Glomerular visceral epithelial cell (primary cell): ENCODE results near the gene HTR6.
"Not testable (repeated sequence)": the region's sequence is repeated elsewhere in the genome, so short reads cannot be mapped to it uniquely, and the experiment has no call there.

Source experiments
- DNase-seq: peaks from one replicate; pipeline ENCODE4 v3.0.0-alpha.2; 2016; ENCODE audit errors: extremely low spot score

The HTR6 gene

GRCh38 chr1:19664453-19665185, at the start of gene HTR6:
HTR6 (plus strand) TSS chr1:19664875; CDS start chr1:19665754, 879 bp downstream.
- DNase-seq, result no peak

GRCh38 chr1:19615438-19615837, 49.2 kb upstream of the HTR6 start:
- no peak for DNase-seq

GRCh38 chr1:19616489-19616888, 48.2 kb upstream of the HTR6 start:
- peak; percentile 51 for DNase-seq

GRCh38 chr1:19617376-19617775, 47.3 kb upstream of the HTR6 start:
- no peak for DNase-seq

GRCh38 chr1:19618428-19618827, 46.2 kb upstream of the HTR6 start:
- DNase-seq, result no peak

GRCh38 chr1:19619697-19620384, 44.8 kb upstream of the HTR6 start:
- DNase-seq, result no peak

- DNase-seq, result no peak
Measured at GRCh38 chr1:19620786-19621185, 43.9 kb upstream of the HTR6 start.

GRCh38 chr1:19621274-19621950, 43.3 kb upstream of the HTR6 start:
- no peak for DNase-seq

GRCh38 chr1:19622204-19622603, 42.5 kb upstream of the HTR6 start:
- peak; percentile 84 for DNase-seq

- peak; percentile 55 for DNase-seq
Measured at GRCh38 chr1:19623523-19623922, 41.2 kb upstream of the HTR6 start.

GRCh38 chr1:19625291-19625937, 39.3 kb upstream of the HTR6 start:
- no peak for DNase-seq

GRCh38 chr1:19628879-19629278, 35.8 kb upstream of the HTR6 start:
- DNase-seq, result no peak

- no peak for DNase-seq
Measured at GRCh38 chr1:19629357-19629756, 35.3 kb upstream of the HTR6 start.

- not testable (repeated sequence) for DNase-seq
Measured at GRCh38 chr1:19630192-19630591, 34.5 kb upstream of the HTR6 start.

GRCh38 chr1:19630720-19631395, 33.8 kb upstream of the HTR6 start:
- DNase-seq, result no peak

- no peak for DNase-seq
Measured at GRCh38 chr1:19632211-19632610, 32.5 kb upstream of the HTR6 start.

GRCh38 chr1:19633106-19633505, 31.6 kb upstream of the HTR6 start:
- no peak for DNase-seq

GRCh38 chr1:19635064-19635463, 29.6 kb upstream of the HTR6 start:
- not testable (repeated sequence) for DNase-seq

GRCh38 chr1:19635646-19636045, 29.0 kb upstream of the HTR6 start:
- no peak for DNase-seq

GRCh38 chr1:19636065-19636464, 28.6 kb upstream of the HTR6 start:
- DNase-seq, result no peak

GRCh38 chr1:19636749-19637148, 27.9 kb upstream of the HTR6 start:
- DNase-seq, result not testable (repeated sequence)

GRCh38 chr1:19637606-19638005, 27.1 kb upstream of the HTR6 start:
- DNase-seq, result no peak
